Activated B cell treated with CpG ODN at 0.5 μM for 24 hours (primary cell): Measurements from ENCODE around the gene RBL1. TPM values are rescaled to one million over a fixed set of nuclear protein-coding genes. Genes with fewer than 3 reads are reported as not detected.

Source experiments
- ATAC-seq: fragments of 200-7000 bp; cut with Tn5 transposase; one replicate; pipeline ENCODE4 v1.10.0; 2021; ENCODE audit warnings: low read depth, mild to moderate bottlenecking, moderate library complexity
- CTCF ChIA-PET: fragments of 350-600 bp; sonication (Branson Sonifier 250); formaldehyde crosslinking; loops from one replicate; lab custom pipeline; 2021; ENCODE audit warnings: antibody characterized with exemption; lab: Charles Lee
- POLR2A ChIA-PET: fragments of 350-600 bp; sonication (Branson Sonifier 250); formaldehyde crosslinking; loops from one replicate; lab custom pipeline; 2021; ENCODE audit warnings: antibody characterized with exemption; lab: Charles Lee
- DNase-seq: peaks from one replicate; pipeline ENCODE4 v3.0.0; 2022
- H3K27ac Mint-ChIP-seq: one replicate; pipeline ENCODE4 v1.8.0; 2020; ENCODE audit warnings: mixed read lengths
- H3K27me3 Mint-ChIP-seq: one replicate; pipeline ENCODE4 v1.8.0; 2021; ENCODE audit warnings: mixed read lengths
- H3K36me3 Mint-ChIP-seq: one replicate; pipeline ENCODE4 v1.8.0; 2021; ENCODE audit warnings: low read depth, mixed read lengths
- H3K4me1 Mint-ChIP-seq: one replicate; pipeline ENCODE4 v1.8.0; 2021; ENCODE audit warnings: mixed read lengths
- H3K4me3 Mint-ChIP-seq: one replicate; pipeline ENCODE4 v1.8.0; 2020; ENCODE audit warnings: mild to moderate bottlenecking, mixed read lengths
- H3K9me3 Mint-ChIP-seq: one replicate; pipeline ENCODE4 v1.8.0; 2020; ENCODE audit warnings: mixed read lengths
- CTCF ChIP-seq: fragments of 200-600 bp; IDR thresholded peaks from one replicate; pipeline ENCODE4 v1.8.0; 2022; ENCODE audit warnings: antibody characterized with exemption, mild to moderate bottlenecking
- intact Hi-C: fragments of 100-400 bp; cut with micrococcal nuclease; formaldehyde crosslinking; loops from one replicate; pipeline ENCODE4 v1.15.1; 2024
- total RNA-seq: library from RNA; stranded (reverse); gene quantifications from 2 replicates; pipeline ENCODE4 v1.2.3, GENCODE V29; 2022

Gene RBL1
- total RNA-seq, 1 donor from 2014 or later: 20.4 TPM

- CTCF ChIA-PET: no interaction called here
- POLR2A ChIA-PET: no interaction called here
- H3K4me3 Mint-ChIP-seq: no peak overlapping the region
Measured at GRCh38 chr20:37119356-37120036, 23.7 kb upstream of the RBL1 start.

DNA sequence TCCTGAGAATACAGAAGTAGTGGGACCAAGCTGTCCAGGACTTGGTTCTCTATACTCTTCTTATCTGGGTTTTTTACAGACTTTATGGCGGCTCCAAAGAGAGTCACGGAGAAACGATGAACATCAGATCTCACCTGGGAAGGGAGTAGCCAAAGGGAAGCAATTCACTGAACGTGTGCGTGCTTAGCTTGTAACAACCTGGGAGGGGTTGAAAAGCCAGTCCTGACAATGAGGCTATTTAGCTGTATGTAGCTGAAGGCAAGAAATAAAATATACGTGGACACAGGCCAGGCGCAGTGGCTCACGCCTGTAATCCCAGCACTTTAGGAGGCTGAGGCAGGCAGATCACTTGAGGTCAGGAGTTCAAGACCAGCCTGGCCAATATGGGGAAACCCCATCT, 18.2 kb upstream of the RBL1 start:
- DNase-seq (no peak), ATAC-seq (no peak)
- no peaks in the 10 kb centered on the region for H3K9me3 Mint-ChIP-seq
- H3K4me1 Mint-ChIP-seq: no peaks in the 10 kb centered on the region
- no peaks in the 10 kb centered on the region for H3K27me3 Mint-ChIP-seq
- H3K36me3 Mint-ChIP-seq: no peaks in the 10 kb centered on the region
- CTCF ChIA-PET: no interaction called here
- intact Hi-C loops: no loop called here
- no peak overlapping the region for H3K27ac Mint-ChIP-seq
- POLR2A ChIA-PET: no interaction called here
- no peak for TF ChIP-seq CTCF
- no peak overlapping the region for H3K4me3 Mint-ChIP-seq

More at GRCh38 chr20:37119356-37120036, 23.7 kb upstream of the RBL1 start:
- no peak for TF ChIP-seq CTCF
- intact Hi-C loops: no loop called here
- H3K27ac Mint-ChIP-seq: no peak overlapping the region
- no peak for DNase-seq
- ATAC-seq: no peak
- H3K9me3 Mint-ChIP-seq: no peaks in the 10 kb centered on the region
- H3K4me1 Mint-ChIP-seq: no peaks in the 10 kb centered on the region
- no peaks in the 10 kb centered on the region for H3K36me3 Mint-ChIP-seq
- no peaks in the 10 kb centered on the region for H3K27me3 Mint-ChIP-seq

DNA sequence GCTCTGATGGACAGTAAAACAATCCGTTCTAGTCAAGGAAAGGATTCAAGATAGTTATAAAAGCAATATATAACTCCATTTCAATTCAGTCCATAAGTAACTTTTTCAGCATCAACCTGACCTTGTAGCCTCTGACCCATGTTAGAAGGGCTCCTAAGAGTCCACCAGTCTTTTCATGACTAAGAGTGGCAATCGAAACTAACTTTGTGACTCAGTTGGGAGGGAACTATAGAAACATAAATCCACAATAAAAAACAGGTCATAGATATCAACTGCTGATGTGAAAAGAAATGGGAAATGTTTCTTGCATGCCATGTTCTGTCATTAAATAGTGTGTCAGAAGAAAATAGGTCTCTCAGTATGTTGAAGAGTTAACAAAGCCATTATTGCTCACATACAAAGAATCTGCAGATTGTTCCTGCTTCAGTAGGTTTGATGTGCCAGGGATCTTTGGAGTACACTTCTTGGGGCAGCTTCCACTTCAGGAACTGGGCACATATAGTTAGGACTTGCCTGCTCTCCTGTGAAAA, 16.2 kb upstream of the RBL1 start:
- intact Hi-C loops: no loop called here
- ATAC-seq: no peak
- TF ChIP-seq CTCF: no peak
- CTCF ChIA-PET: no interaction called here
- H3K36me3 Mint-ChIP-seq: no peaks in the 10 kb centered on the region
- POLR2A ChIA-PET: interaction anchor here (1.5 kb wide), 1 partner anchor 17 kb away, joined by 4 read pairs; the partner anchor contains the start of gene RBL1
- no peaks in the 10 kb centered on the region for H3K27me3 Mint-ChIP-seq
- DNase-seq: no peak
- no peak overlapping the region for H3K27ac Mint-ChIP-seq
- no peaks in the 10 kb centered on the region for H3K4me1 Mint-ChIP-seq
- H3K4me3 Mint-ChIP-seq: no peak overlapping the region
- no peaks in the 10 kb centered on the region for H3K9me3 Mint-ChIP-seq

GRCh38 chr20:37108676-37109075, 12.9 kb upstream of the RBL1 start:
- TF ChIP-seq CTCF: no peak
- Mint-ChIP-seq H3K27me3 (no peaks in the 10 kb centered on the region), H3K36me3 (no peaks in the 10 kb centered on the region), H3K4me1 (no peaks in the 10 kb centered on the region), H3K9me3 (no peaks in the 10 kb centered on the region), H3K27ac (no peak overlapping the region), H3K4me3 (no peak overlapping the region)
- intact Hi-C loops: no loop called here
- no peak for DNase-seq
- ChIA-PET POLR2A (no interaction called here), CTCF (no interaction called here)
- ATAC-seq: no peak

GRCh38 chr20:37102571-37102970, 6.8 kb upstream of the RBL1 start:
- CTCF ChIA-PET: no interaction called here
- no peak for TF ChIP-seq CTCF

More at GRCh38 chr20:37102571-37102970, 6.8 kb upstream of the RBL1 start:
- Mint-ChIP-seq H3K9me3 (no peaks in the 10 kb centered on the region), H3K4me1 (no peaks in the 10 kb centered on the region), H3K36me3 (no peaks in the 10 kb centered on the region), H3K27me3 (no peaks in the 10 kb centered on the region), H3K4me3 (no peak overlapping the region), H3K27ac (no peak overlapping the region)
- intact Hi-C loops: no loop called here
- POLR2A ChIA-PET: interaction anchor here (0.6 kb wide), 1 partner anchor 1909 kb away, joined by 5 read pairs; no protein-coding TSS in a partner anchor
- no peak for ATAC-seq
- no peak for DNase-seq
